GM19023 (cell line): Measurements from ENCODE around the gene FUS.

Source experiments
- ATAC-seq: cut with Tn5 transposase; IDR thresholded peaks from one replicate; pipeline ENCODE4 v1.9.1; 2021; ENCODE audit warnings: mild to moderate bottlenecking, moderate library complexity; ENCODE audit not compliant: unreplicated experiment

The FUS gene

GRCh38 chr16:31225193-31225592, 45.3 kb downstream of the FUS start:
- ATAC-seq, result no peak

GRCh38 chr16:31228206-31228605, 48.3 kb downstream of the FUS start:
- ATAC-seq, result no peak

- no peak for ATAC-seq
Observed at GRCh38 chr16:31229501-31229900, 49.6 kb downstream of the FUS start.

GRCh38 chr16:31238041-31238440, 58.1 kb downstream of the FUS start:
- no peak for ATAC-seq
